GDM1 (cell line): ENCODE data around the gene BTAF1.

ENCODE experiments used
- DNase-seq: peaks from one replicate; lab custom pipeline; 2025; lab: John Stamatoyannopoulos, UW

The BTAF1 gene

DNA sequence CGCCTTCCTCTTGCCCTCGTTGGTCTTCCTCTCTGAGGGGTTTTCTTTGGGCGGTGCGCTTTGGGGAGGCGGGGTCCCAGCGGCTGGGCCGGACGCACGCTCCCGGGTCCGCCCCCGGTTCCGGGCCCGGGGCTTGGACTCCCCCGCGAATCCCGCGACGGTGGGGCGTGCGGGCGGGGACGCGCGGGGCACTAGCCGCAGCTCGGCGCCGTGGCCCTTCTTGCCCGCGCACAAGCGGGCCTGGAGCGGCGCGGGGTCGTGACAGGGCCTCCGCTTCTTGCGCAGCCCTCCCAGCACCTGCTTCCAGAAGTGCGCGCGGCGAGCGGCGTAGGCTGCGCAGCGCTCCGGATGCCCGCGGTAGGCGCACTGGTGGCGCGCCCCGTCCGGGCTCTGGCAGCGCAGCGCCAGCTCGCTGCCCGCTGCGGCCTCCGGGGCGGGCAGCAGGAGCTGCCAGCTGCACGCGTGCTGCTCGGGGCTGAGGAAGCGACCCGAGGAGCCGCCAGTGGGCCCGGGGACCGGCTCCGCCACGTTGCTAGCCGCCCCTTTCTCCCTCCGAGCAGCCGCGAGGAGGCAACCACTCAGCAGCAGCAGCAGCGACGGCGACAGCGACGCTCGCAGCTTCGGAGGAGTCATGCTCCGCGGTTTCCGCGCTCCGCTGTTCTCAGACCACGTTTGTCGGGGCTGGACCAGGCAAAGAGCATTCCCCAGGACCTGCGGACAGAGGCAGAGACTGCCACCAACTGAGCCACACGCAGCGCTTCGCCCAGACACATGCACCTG lies 15.0 kb upstream of the BTAF1 start:
- peak; percentile 80 for DNase-seq

DNA sequence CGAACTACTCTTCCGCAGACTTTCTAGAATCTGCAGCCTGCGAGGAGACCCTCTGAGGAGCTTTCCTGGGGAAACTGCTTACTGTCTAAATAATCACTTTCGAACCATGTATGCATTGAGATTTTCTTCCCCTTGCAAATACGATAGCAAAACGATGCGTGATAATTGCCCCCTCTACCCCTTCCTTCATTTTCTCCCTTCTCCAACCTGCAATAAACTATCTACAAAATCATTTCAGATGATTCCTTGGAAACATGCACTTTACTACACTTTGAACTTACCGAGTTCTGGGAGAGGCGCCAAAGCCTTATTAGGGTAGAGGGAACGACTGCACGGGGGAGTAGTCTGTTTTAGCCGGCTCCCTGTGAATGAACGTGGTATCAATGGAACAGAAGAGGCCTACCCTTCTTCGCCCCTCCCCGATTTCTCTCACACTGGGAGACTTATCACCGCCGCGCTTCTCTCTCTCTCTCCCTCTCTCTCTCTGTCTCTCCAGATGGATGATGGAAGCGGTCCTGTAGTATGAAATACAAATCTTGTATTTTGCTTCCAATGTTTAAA lies 14.4 kb upstream of the BTAF1 start, which contains the start of gene FGFBP3:
Gene FGFBP3, minus strand, starts transcription at position 370 of the 561 bp plus-strand sequence. CDS start 517 bp downstream, outside the sequence.
- peak; percentile 10 for DNase-seq

DNA sequence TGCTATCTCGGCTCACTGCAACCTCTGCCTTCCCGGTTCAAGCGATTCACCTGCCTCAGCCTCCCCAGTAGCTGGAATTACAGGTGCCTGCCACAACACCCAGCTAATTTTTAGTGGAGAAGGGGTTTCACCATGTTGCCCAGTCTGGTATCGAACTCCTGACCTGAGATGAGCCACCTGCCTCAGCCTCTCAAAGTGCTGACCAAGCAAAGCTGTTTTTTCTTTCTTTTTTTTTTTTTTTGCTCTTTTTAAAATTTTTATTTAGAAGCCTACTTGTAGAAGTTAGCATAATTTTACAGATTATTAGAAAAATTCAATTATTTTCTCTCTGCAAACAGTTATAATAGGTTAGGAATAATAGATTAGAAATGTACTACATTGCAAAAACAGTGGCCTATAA lies 13.1 kb upstream of the BTAF1 start:
- DNase-seq = no peak

DNA sequence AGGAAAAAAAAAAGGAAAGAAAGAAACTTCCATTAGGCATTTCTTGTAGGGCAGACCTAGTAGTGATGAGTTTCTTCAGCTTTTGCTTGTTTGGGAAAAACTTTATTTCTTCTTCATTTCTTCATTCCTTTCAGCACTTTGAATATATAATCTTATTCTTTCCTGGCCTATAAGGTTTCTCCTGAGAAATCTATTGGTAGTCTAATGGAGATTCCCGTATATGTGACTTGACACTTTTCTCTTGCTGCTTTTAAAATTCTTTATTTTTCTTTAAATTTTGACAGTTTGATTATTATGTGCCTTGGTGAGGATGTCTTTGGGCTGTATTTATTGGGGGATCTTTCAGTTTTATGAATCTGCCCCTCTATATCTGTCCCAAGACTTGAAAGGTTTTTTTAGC lies 3.9 kb upstream of the BTAF1 start:
- DNase-seq = no peak

DNA sequence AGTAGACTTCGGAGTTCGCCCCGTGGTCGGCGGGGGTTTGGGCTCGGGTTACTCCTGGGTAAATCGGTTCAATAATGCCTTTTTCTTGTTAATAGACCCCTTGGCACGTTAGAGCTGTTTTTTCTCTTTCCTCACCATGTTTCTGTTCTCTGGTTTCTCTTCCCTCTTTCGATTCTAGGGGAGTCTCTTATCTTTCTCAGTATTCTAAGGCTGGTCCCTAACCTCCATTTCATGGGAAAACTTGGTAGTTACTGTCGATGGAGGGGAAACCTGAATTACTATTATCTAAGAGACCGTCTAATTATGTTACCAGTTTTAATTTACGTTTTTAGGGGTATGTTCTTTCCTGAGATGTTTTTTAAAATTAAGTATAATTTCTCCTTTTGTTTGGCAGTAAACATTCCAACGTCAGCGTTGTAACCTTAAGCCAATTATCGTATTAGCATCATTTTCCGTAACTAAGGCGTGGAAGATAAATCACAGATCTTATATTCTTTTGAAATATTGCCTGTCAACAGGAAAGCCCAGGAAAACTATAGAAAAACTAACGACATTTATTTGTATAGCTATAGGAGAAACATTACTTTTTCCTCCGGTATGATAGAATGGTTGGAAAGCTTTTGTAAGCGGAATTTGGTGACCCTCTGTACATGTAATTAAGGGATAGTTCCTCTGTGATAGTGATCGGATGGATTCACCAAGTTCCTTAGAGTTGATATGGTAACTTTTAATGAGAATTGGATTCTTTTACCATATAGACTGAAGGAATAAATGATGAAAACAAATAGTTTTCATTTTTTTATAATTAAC lies 847 bp downstream of the BTAF1 start:
- no peak for DNase-seq

DNA sequence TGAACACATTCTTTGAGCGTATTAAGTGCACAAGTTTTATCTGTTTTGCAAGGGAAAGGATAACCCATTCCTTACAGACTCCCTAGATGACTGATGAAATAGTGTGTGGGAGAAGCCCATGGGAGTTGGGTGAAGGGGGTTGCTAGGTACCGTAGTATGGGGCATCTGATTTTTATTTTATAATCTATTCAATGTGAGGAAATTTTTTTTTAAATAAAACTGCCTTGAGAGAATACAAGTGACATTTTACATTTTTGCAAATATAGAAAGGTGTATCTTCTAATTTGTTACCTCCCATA lies 1.4 kb downstream of the BTAF1 start:
- DNase-seq = no peak

DNA sequence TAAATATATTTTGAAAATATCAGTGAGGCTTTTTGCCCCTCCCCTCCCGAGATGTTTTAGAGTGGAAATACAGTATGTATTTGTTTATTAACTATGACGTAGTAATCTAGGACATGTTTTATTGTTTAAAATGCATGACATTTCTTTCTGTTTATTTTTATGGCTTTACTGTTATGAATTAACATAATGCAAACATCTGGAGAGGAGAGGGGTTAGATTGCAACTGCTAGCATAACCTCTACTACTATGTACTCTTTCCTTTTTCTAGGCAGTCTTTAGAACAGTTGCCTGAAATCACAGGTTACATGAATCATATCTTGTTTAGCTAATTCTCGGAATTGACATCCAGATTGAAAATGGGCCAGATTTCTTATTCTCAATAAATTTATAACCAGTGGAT lies 7.4 kb downstream of the BTAF1 start:
- DNase-seq = no peak

DNA sequence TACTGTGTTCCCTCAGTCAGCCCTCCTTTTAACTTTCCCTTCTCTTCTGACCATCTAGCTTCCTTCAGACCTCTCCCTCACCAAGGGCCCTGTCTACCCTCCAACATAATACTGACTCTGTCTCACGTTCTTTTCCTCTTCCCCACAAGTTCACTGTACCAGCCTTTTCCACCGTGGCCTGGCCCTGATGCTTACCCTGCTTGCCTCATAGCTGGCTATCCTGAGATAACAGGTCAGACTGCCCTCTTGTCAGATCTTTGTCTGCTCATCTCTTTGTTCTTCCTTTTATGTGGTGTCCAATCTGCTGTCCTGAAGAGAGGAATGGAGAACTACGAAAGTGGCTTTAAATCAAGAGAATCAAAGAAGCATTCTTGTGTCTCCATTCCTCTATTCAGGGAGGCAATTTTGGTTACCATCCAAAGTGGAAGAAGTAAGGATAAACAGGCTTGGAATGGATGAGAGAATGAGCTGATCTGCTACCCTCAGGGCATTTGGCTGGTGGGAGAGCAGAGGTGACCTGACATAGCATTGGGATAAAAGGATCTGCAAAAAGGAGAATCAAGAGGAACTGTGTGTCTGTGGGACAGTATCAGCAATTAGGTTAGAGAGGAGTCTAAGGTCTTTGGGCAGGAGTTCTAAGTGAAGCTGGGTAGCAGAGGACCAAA lies 8.1 kb downstream of the BTAF1 start:
- DNase-seq = no peak

DNA sequence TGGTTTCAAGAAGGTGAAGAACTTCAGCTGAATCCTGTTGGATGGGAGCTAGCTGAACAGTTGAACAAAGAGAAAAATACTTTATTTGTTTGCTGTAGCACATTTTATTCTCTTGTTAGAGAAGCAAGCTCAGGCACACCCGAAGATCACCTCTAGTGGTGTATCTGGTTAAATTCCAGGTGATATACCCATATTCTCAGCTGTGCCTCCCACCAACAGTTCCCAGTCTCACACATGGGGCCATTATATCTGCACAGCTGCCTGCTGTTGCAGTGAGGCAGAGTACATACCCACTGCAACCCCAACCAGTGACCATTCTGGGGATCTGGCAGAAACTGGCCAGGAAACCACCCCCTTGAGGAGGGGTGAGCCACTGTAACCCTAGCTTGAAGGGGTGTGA lies 9.2 kb downstream of the BTAF1 start:
- no peak for DNase-seq

DNA sequence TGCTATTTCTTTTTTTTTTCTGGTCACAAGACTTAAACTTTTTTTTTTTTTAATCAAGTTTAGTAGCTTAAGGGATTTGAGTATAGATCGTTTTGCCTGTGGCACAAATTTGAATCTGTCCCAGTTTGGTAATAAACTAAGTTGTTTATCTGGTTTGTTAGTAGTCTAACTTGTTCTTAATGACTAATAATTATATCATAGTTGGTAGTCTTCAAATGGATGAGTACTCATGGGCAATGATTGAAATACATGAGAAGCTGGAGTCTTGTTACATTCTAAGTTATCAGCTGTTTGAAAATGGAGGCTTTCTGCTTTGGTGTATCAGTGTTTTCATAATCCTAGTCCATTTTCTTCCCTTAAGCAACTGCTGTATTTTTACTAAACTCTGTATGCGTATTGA lies 12.3 kb downstream of the BTAF1 start:
- no peak for DNase-seq

DNA sequence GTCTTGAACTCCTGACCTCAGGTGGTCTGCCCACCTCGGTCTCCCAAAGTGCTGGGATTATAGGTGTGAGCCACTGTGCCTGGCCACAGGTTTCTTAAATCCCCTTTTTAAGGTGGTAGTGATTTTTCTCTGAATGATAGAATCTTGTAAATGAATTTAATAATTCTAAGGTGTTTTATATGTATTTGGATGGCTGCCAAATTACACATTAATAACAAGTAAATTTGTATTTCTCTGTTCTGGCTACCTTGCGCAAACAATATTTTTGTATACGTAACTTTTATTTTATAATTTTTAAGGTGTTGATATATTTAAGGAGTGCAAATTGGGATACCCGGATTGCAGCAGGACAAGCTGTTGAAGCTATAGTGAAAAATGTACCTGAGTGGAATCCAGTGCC lies 16.1 kb downstream of the BTAF1 start:
- DNase-seq = no peak

DNA sequence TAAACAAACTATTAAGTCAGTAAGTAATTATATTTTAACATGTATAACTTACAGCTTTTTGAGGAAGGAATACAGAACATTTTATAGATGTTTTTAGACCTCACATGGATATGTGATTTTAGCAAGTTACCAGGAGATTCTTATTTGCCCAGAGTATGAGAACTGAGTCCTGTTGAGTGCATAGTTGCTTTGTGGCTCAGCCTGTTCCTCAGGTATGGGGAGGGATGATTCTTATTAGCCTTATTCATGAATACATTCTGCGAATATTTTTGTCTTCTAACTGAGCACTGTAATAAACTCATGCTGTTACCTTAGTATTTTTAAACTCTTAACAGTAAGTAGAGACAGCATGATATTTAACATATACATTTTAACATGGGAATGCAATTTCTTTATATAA lies 17.9 kb downstream of the BTAF1 start:
- no peak for DNase-seq

DNA sequence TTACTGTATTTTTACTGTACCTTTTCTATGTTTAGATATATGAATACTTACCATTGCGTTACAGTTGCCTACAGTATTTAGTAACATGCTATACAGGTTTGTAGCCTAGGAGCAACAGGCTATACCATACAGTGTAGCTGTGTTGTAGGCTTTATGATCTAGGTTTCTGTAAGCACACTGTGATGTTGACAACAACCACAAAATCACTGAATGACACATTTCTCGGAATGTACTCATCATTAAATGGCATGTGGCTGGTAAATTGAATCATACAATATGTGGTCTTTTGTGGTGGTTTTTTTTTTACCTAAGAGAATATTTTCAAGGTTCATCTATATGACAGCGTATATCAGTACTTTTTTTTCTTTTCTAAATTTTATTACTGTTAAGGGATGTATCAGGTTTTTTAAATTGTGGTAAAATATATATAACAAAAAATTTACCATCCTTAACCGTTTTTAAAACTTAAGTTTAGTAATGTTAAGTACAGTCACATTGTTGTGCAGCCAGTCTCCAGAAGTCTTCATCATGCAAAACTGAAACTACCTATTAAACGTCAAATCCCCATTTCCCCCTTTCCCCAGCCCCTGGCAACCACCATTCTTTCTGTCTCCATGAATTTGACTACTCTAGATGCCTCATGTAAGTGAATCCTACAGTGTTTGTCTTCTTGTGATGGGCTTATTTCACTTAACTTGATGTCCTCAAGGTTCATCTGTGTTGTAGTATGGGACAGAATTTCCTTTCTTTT lies 21.5 kb downstream of the BTAF1 start:
- no peak for DNase-seq

DNA sequence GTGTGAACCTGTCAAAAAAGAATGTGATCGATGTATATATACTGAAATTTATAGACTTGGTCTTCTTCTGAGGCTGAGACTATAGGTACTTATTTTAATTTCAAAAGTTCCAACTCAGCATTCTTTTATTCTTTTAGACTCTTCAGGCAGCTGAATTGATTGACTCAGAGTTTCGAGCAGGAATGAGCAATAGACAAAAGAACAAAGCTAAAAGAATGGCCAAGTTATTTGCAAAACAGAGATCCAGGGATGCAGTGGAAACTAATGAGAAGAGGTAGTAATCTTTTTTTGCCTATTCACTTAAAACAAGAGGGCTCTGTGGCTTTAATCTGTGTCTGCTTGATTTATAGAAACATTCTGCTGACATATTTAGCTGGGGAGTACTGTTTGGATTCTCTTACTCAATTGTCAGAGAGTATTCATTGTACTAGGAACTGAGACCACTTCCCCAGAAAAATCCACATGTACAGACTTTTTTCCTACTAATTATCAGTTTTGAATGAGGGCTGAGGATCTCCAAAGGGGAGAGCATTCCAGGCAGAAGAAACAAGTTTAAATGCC lies 30.1 kb downstream of the BTAF1 start:
- no peak for DNase-seq

DNA sequence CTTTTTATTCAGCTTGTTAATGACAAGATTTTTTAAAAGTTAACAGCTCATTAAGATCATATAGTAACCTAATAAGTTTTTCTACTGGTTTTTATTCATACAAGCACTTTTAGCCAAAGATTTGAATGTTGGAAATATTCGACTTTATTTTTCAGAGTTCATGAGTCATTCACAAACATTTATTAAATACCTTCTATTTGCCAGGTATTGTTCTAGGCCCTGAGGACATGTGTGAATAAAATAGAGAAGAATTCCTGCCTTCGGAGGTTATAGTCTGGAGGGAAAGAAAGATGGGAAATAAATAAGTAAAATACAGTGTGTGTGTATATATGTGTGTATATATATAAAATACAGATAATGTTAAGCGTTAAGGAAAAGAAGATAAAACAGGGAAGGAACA lies 31.5 kb downstream of the BTAF1 start:
- no peak for DNase-seq

DNA sequence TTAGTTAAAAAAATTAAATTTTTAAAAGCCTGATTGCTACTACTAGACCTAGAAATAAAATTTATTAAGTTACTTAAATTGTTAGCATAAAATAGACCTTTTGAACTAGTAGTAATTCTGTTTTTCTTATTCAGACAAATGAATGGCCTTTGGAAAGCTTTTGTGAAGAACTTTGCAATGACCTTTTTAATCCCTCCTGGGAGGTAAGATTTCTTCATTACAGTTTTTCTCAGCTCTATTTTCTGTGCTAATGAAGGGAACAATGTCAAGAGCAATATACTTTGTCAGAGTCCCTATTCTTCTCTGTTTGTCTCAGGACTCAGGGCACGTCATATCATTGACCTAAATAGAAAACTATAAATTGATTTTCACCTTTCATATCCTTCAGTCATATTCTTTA lies 33.5 kb downstream of the BTAF1 start:
- no peak for DNase-seq

DNA sequence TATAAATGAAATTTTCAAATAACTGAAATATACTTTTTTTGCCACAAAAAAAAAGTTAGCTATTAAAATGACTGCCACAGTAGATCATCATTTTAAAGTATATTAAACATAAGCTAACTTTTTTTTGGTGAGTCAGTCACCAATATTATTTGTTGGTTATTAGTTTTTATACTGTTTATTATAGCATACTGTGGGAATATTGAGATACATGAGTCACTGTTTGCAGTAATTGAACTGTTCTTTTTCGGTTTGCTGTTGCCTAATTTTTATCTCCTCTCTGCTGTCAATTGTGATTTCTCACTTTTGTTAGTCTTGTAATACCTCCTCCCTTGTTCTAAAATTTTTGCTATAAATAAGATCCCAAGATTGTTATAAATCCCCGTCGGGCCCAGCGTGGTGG lies 45.7 kb downstream of the BTAF1 start:
- DNase-seq = no peak

DNA sequence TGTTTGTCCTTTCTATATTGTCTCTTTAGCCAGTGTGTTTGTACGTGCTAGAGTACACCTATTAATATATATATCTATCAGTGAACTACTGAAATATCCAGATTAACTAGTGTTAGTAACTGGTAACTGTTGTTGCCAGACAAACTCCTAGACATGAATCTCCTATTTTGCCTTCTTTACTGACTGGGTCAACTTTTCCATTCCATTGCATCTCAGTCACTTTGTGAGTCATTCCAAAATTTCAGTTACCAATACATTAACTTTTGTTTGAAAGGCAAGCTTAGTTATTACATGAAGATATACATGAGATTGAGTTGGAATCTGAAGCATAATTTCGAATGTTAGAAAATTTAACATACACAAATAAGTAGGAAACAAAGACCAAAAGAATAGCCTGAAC lies 51.4 kb downstream of the BTAF1 start:
- DNase-seq = no peak

DNA sequence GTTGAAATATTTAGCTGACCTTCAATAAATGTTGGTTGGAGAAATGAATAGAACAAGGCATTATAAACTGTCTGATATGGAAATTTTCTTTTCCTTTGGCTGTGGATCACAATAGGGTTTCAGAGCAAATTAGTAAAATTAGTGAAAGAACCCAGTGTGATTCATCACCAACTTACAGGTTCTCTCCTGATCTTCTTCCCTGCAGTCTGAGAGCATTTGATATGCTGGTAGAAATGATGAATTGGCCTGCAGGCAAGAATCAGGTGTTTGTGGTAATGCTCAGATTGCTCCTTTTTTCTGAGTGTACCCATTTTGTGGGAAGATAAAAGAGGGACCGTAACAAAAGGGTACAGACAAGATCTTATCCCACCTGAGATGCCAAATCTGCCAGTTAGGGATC lies 51.9 kb downstream of the BTAF1 start:
- no peak for DNase-seq

DNA sequence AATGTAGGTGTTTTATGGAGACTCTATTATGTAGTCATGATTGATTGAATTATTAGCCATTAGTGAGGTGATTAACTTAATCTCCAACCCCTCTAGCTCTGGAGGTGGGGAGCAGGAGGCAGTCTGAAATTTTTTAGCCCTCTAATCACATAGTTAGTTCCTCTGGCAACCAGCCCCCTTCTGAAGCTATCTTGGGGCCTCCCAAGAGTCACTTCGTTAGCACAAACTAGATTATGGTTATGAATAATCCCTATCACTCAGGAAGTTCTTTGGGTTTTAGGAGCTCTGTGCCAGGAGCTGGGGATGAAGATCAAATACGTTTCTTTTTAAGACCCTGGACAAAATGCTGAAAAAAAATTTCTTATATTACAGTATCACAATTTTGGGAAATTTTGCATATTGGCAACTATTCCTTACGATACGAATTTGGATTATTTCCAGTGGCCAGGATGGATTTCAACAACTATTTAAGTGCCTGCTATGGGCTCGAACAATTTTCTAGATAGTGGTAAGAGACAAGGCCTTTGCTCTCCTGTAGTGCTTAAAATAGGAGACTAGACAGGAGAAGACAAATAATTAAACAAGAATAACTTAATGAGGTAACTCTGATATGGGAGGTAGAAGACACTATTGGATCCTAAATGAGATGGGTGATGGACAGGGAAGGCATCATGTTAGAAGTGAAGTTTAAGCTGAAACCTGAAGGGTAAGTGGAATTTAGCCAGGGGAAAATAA lies 52.9 kb downstream of the BTAF1 start:
- DNase-seq = no peak

DNA sequence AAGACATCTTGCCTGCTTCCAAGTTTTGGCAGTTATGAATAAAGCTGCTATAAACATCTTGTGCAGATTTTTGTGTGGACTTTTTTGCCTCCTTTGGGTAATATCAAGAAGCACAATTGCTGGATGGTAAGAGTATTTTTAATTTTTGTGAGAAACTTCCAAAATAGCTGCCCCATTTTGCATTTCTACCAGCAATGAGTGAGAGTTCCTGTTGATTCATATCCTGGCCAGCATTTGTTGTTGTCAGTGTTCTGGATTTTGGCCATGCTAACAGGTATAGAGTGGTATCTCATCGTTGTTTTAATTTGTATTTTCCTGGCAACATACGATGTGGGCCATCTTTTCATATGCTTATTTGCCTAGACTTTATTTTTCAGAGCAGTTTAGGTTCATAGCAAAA lies 53.9 kb downstream of the BTAF1 start:
- DNase-seq = no peak
